Neural crest cell (in vitro differentiated cells): ENCODE measurements around the gene EXTL1. TPM values are rescaled to one million over a fixed set of nuclear protein-coding genes. Genes with fewer than 3 reads are reported as not detected.

Experiments
- DNase-seq: peaks from one replicate; pipeline ENCODE4 v3.0.0; 2021; ENCODE audit warnings: low read depth, mixed read lengths, low spot score
- H3K27ac Mint-ChIP-seq: one replicate; pipeline ENCODE4 v1.8.0; 2021; ENCODE audit warnings: mild to moderate bottlenecking, mixed read lengths; ENCODE audit not compliant: unreplicated experiment
- H3K27me3 Mint-ChIP-seq: 2 replicates; pipeline ENCODE4 v1.8.0; 2021; ENCODE audit warnings: low read depth, mild to moderate bottlenecking, mixed read lengths
- H3K36me3 Mint-ChIP-seq: 2 replicates; pipeline ENCODE4 v1.8.0; 2021; ENCODE audit warnings: low read depth, mild to moderate bottlenecking, mixed read lengths
- H3K4me1 Mint-ChIP-seq: 2 replicates; pipeline ENCODE4 v1.8.0; 2021; ENCODE audit warnings: mixed read lengths
- H3K4me3 Mint-ChIP-seq: one replicate; pipeline ENCODE4 v1.8.0; 2021; ENCODE audit warnings: mild to moderate bottlenecking, mixed read lengths
- H3K9me3 Mint-ChIP-seq: 2 replicates; pipeline ENCODE4 v1.8.0; 2021; ENCODE audit warnings: mixed read lengths
- CTCF ChIP-seq: fragments of 200-600 bp; sonication (generic); conservative IDR thresholded peaks from 2 replicates; pipeline ENCODE4 v1.5.0; 2021; ENCODE audit warnings: antibody characterized with exemption, mild to moderate bottlenecking
- total RNA-seq: library from RNA; stranded (reverse); gene quantifications from 2 replicates; pipeline ENCODE4 v1.2.1, GENCODE V29; 2021

The EXTL1 gene
- total RNA-seq, 1 donor from 2014 or later: 8.1 TPM

DNA sequence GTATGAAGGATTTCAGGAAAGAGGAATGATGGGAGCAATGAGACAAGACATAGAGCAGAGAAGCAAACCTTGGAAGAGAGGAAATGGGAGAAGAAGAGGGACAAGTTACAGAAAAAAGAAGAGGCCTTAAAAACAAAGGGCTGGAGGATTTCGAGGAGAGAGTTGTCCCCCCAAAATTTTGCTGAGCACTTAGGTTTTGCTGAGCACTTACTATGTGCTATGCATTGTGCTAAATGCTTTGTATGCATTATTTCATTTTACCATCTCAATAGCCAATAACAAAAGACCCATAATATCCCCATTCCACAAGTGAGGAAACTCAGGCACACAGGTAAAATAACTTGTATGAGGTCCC, 48.3 kb downstream of the EXTL1 start:
- no peak overlapping the region for H3K4me3 Mint-ChIP-seq
- no peaks in the 10 kb centered on the region for H3K9me3 Mint-ChIP-seq
- no peak overlapping the region for H3K27ac Mint-ChIP-seq
- TF ChIP-seq CTCF: no peak
- DNase-seq: no peak
- H3K4me1 Mint-ChIP-seq: no peaks in the 10 kb centered on the region
- H3K27me3 Mint-ChIP-seq: peaks cover 9% of the 10 kb centered on the region
- H3K36me3 Mint-ChIP-seq: no peaks in the 10 kb centered on the region

DNA sequence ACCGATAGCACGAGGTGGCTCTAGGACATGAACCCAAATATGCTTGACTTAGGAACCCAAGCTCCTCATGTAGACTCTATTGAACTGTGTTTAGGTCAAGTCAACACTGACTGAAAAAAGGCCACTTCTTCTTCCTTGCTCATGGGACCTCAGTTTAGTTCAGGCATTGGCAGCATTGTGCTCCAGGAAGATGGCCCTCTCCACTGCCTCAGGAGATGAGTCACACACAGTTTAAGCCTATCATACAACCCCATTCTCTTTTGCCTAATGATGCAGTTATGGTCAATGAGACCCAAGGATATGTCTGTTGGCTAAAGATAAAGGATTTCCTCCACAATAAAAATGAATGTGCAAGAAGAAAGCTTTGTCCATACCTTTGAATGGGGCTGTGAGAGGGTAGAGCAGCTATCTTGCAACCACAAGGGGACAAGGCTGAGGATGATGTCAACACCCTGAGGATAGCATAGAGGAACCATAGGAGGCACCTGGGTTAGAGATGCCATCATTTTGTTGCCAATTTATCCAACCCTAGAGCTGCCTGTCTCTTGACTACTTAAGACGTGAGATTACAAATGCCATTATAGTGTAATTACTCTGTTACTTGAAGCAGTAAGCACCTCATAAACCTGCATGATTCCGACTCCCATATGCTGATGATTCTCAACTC, 48.9 kb downstream of the EXTL1 start:
- Mint-ChIP-seq H3K27me3 (peaks cover 9% of the 10 kb centered on the region), H3K27ac (no peak overlapping the region), H3K4me1 (no peaks in the 10 kb centered on the region), H3K9me3 (no peaks in the 10 kb centered on the region), H3K36me3 (no peaks in the 10 kb centered on the region), H3K4me3 (no peak overlapping the region)
- no peak for TF ChIP-seq CTCF
- DNase-seq: no peak

- H3K4me1 Mint-ChIP-seq: no peaks in the 10 kb centered on the region
- no peak for TF ChIP-seq CTCF
- H3K9me3 Mint-ChIP-seq: no peaks in the 10 kb centered on the region
- no peak overlapping the region for H3K27ac Mint-ChIP-seq
- H3K4me3 Mint-ChIP-seq: no peak overlapping the region
- H3K36me3 Mint-ChIP-seq: no peaks in the 10 kb centered on the region
- peaks cover 9% of the 10 kb centered on the region for H3K27me3 Mint-ChIP-seq
- no peak for DNase-seq
These were observed 49.4 kb downstream of the EXTL1 start for GRCh38 chr1:26070963-26071342.

DNA sequence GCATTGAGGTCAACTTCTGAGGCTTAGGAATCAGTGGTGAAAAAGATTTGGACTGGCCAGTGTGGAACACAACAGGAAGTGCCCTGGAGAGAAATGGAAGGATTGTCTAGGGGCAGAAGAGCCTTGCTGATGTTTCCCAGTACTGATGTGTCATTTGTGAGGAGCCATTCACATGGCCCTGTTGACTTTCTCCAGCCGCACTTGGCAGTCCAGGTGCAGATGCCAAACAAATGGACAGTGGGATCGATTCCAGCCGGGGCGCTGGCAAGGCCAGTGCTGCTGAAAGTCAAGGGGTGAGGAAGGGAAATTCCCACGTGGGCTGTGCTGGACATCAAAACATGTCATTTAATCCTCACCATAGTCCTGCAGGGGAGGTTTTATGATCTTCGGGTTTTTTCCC, 50.7 kb downstream of the EXTL1 start:
- DNase-seq: no peak

GRCh38 chr1:26075421-26076144, 54.0 kb downstream of the EXTL1 start:
- no peak overlapping the region for H3K27ac Mint-ChIP-seq
- peaks cover 7% of the 10 kb centered on the region for H3K27me3 Mint-ChIP-seq
- no peaks in the 10 kb centered on the region for H3K36me3 Mint-ChIP-seq
- no peak for TF ChIP-seq CTCF
- peaks cover 13% of the 10 kb centered on the region for H3K4me1 Mint-ChIP-seq
- H3K9me3 Mint-ChIP-seq: no peaks in the 10 kb centered on the region
- DNase-seq: no peak
- no peak overlapping the region for H3K4me3 Mint-ChIP-seq

More for the DNA sequence above, 50.7 kb downstream of the EXTL1 start:
- no peaks in the 10 kb centered on the region for H3K36me3 Mint-ChIP-seq
- H3K4me3 Mint-ChIP-seq: no peak overlapping the region
- peaks cover 9% of the 10 kb centered on the region for H3K27me3 Mint-ChIP-seq
- no peak for TF ChIP-seq CTCF
- H3K9me3 Mint-ChIP-seq: no peaks in the 10 kb centered on the region
- no peaks in the 10 kb centered on the region for H3K4me1 Mint-ChIP-seq
- no peak overlapping the region for H3K27ac Mint-ChIP-seq
